ENCODE data around the gene CYB5R2. TPM values are rescaled to one million over a fixed set of nuclear protein-coding genes. Genes with fewer than 3 reads are reported as not detected.

Gene CYB5R2
- polyA plus RNA-seq, 1 donor (not counting 4 experiments of a cell fraction or from before 2014, with no cell fraction given), result 24.7 TPM

- no peaks in the 10 kb centered on the region for H3K79me2 ChIP-seq (ENCODE audit: control insufficient read depth, insufficient read depth, low read length)
- no peaks in the 10 kb centered on the region for H3K27me3 ChIP-seq (ENCODE audit: control insufficient read depth, extremely low read depth, insufficient read depth, low read length)
- H3K4me1 ChIP-seq (ENCODE audit: control insufficient read depth, extremely low read depth, insufficient read depth, low read length), result no peaks in the 10 kb centered on the region
- no peaks in the 10 kb centered on the region for H3K9me3 ChIP-seq (ENCODE audit: control insufficient read depth, low read depth, low read length)
- no peak for FAIRE-seq
- H3K27ac ChIP-seq (ENCODE audit: control insufficient read depth, insufficient read depth, low read length), result no peak overlapping the region
- H3K4me2 ChIP-seq (ENCODE audit: control insufficient read depth, extremely low read depth, insufficient read depth, low read depth, low read length), result no peak overlapping the region
- no peaks in the 10 kb centered on the region for H3K9me1 ChIP-seq (ENCODE audit: control insufficient read depth, extremely low read depth, insufficient read depth, low read length)
- no peak overlapping the region for H3K9ac ChIP-seq (ENCODE audit: control insufficient read depth, extremely low read depth, insufficient read depth, low read length)
- no peaks in the 10 kb centered on the region for H4K20me1 ChIP-seq (ENCODE audit: control insufficient read depth, extremely low read depth, insufficient read depth, low read length)
- H3K36me3 ChIP-seq (ENCODE audit: control insufficient read depth in 2 of 2, extremely low read depth in 1 of 2, insufficient read depth in 2 of 2, low read length in 2 of 2), result no peaks in the 10 kb centered on the region
- no peak for TF ChIP-seq EZH2 (IDR thresholded peaks at IDR 0.05; ENCODE audit: low read length)
- no peak for TF ChIP-seq CTCF (optimal IDR thresholded peaks at IDR 0.05 in 1 of 3, IDR thresholded peaks at IDR 0.05 in 1 of 3, conservative IDR thresholded peaks at IDR 0.05 in 1 of 3; ENCODE audit: extremely low read depth in 1 of 3, insufficient read depth in 2 of 3, low read length in 3 of 3)
- dilution Hi-C loops (cut with MboI; ENCODE audit: extremely low pct_ligation_motif_present, low sequenced_read_pairs), result no loop called here
- no peak for DNase-seq (ENCODE audit: low read depth, low spot score)
- H3K4me3 ChIP-seq (ENCODE audit: control insufficient read depth in 2 of 3, extremely low read depth in 1 of 3, insufficient read depth in 2 of 3, low read depth in 1 of 3, low read length in 3 of 3), result no peak overlapping the region
- H2AFZ ChIP-seq (ENCODE audit: control insufficient read depth, low read length), result no peak overlapping the region
Observed at GRCh38 chr11:7686761-7687160, 13.5 kb upstream of the CYB5R2 start.

- FAIRE-seq (no peak), DNase-seq (ENCODE audit: low read depth, low spot score) (no peak)
- no peak overlapping the region for H2AFZ ChIP-seq (ENCODE audit: control insufficient read depth, low read length)
- H3K4me1 ChIP-seq (ENCODE audit: control insufficient read depth, extremely low read depth, insufficient read depth, low read length), result no peaks in the 10 kb centered on the region
- H3K9ac ChIP-seq (ENCODE audit: control insufficient read depth, extremely low read depth, insufficient read depth, low read length), result no peak overlapping the region
- H3K4me3 ChIP-seq (ENCODE audit: control insufficient read depth in 2 of 3, extremely low read depth in 1 of 3, insufficient read depth in 2 of 3, low read depth in 1 of 3, low read length in 3 of 3), result no peak overlapping the region
- H3K27ac ChIP-seq (ENCODE audit: control insufficient read depth, insufficient read depth, low read length), result no peak overlapping the region
- dilution Hi-C loops (cut with MboI; ENCODE audit: extremely low pct_ligation_motif_present, low sequenced_read_pairs), result no loop called here
- no peaks in the 10 kb centered on the region for H3K9me3 ChIP-seq (ENCODE audit: control insufficient read depth, low read depth, low read length)
- no peaks in the 10 kb centered on the region for H3K9me1 ChIP-seq (ENCODE audit: control insufficient read depth, extremely low read depth, insufficient read depth, low read length)
- no peaks in the 10 kb centered on the region for H4K20me1 ChIP-seq (ENCODE audit: control insufficient read depth, extremely low read depth, insufficient read depth, low read length)
- no peaks in the 10 kb centered on the region for H3K27me3 ChIP-seq (ENCODE audit: control insufficient read depth, extremely low read depth, insufficient read depth, low read length)
- no peaks in the 10 kb centered on the region for H3K79me2 ChIP-seq (ENCODE audit: control insufficient read depth, insufficient read depth, low read length)
- H3K36me3 ChIP-seq (ENCODE audit: control insufficient read depth in 2 of 2, extremely low read depth in 1 of 2, insufficient read depth in 2 of 2, low read length in 2 of 2), result no peaks in the 10 kb centered on the region
- no peak overlapping the region for H3K4me2 ChIP-seq (ENCODE audit: control insufficient read depth, extremely low read depth, insufficient read depth, low read depth, low read length)
- TF ChIP-seq EZH2 (IDR thresholded peaks at IDR 0.05; ENCODE audit: low read length) (no peak), CTCF (optimal IDR thresholded peaks at IDR 0.05 in 1 of 3, IDR thresholded peaks at IDR 0.05 in 1 of 3, conservative IDR thresholded peaks at IDR 0.05 in 1 of 3; ENCODE audit: extremely low read depth in 1 of 3, insufficient read depth in 2 of 3, low read length in 3 of 3) (no peak)
Observed at GRCh38 chr11:7683571-7683970, 10.3 kb upstream of the CYB5R2 start.
